ENCODE results near the gene FLNB. TPM values are rescaled to one million over a fixed set of nuclear protein-coding genes. Genes with fewer than 3 reads are reported as not detected.

FLNB gene
- total RNA-seq, 1 experiment from 2014 or later = 41.2 TPM

DNA sequence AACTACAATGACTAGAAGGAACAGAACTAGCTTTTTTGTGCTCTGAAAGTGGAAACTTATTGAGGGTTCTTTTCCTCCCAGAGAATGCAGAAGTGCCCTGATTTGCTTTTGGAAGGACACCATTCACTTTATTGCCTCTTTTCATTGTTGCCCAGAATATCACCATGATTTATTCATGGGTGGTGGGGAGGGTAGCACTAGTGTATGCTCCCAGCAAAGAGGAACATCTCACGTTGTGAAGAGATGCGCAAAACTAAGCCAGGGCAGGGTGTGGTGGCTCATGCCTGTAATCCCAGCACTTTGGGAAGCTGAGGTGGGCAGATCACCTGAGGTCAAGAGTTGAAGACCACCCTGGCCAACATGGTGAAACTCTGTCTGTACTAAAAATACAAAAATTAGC lies 31.4 kb downstream of the FLNB start:
- POLR2A ChIA-PET (ENCODE audit: low non-redundant PET) = no interaction called here
- Histone ChIP-seq H3K36me3 (ENCODE audit: insufficient read depth, low read length, poor library complexity, severe bottlenecking) (no peaks in the 10 kb centered on the region), H3K27ac (ENCODE audit: low read depth, low read length, poor library complexity, severe bottlenecking) (no peak overlapping the region), H3K9me3 (ENCODE audit: low read depth, low read length, poor library complexity, severe bottlenecking) (no peaks in the 10 kb centered on the region), H3K4me3 (ENCODE audit: low read depth, low read length, poor library complexity, severe bottlenecking) (no peak overlapping the region), H3K27me3 (replicated peaks; ENCODE audit: insufficient read depth, low read depth, low read length, poor library complexity) (no peaks in the 10 kb centered on the region), H3K4me1 (ENCODE audit: insufficient read depth, low read length, poor library complexity, severe bottlenecking) (no peaks in the 10 kb centered on the region)
- intact Hi-C loops (cut with micrococcal nuclease; ENCODE audit: unreplicated experiment) = no loop called here
- BruUV-seq (replicated peaks) = no TSS peak
- TF ChIP-seq, protein P1, sequence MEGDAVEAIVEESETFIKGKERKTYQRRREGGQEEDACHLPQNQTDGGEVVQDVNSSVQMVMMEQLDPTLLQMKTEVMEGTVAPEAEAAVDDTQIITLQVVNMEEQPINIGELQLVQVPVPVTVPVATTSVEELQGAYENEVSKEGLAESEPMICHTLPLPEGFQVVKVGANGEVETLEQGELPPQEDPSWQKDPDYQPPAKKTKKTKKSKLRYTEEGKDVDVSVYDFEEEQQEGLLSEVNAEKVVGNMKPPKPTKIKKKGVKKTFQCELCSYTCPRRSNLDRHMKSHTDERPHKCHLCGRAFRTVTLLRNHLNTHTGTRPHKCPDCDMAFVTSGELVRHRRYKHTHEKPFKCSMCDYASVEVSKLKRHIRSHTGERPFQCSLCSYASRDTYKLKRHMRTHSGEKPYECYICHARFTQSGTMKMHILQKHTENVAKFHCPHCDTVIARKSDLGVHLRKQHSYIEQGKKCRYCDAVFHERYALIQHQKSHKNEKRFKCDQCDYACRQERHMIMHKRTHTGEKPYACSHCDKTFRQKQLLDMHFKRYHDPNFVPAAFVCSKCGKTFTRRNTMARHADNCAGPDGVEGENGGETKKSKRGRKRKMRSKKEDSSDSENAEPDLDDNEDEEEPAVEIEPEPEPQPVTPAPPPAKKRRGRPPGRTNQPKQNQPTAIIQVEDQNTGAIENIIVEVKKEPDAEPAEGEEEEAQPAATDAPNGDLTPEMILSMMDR (conservative IDR thresholded peaks at IDR 0.05; ENCODE audit: low read depth, low read length) = no peak
- no peak for DNase-seq (ENCODE audit: low spot score)
- CTCF ChIA-PET = no interaction called here

DNA sequence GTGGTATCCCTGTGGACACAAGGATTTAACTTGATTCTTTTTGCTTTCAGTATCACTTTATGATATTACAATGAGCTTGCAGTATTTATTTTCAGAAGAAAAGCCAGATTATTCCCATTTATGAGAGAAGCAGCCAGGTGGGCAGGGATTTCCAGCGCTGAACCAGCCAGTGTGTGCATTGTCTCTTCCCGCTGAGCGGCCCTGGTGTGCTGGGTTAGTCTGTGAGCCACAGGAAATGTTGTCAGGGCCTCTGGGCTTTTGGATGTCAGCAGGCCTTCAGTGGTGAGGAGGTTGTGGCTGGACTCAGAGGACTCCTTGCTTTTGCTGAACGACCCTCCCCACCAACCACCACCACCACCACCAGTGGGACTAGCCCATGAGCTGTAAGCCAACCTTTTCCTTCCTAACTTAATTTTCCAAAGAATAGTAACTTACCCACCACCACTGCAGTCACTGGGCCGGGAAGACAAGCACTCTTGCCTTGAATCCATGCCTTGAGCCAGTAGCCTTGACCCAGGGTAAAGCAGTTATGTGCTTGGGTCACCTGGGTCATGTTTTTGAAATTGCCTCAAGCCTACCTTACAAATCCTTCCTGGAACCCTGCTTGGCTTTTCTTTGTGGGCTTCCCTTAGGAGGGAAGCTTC lies 33.1 kb downstream of the FLNB start:
- Histone ChIP-seq H3K4me3 (ENCODE audit: low read depth, low read length, poor library complexity, severe bottlenecking) (no peak overlapping the region), H3K27ac (ENCODE audit: low read depth, low read length, poor library complexity, severe bottlenecking) (no peak overlapping the region), H3K36me3 (ENCODE audit: insufficient read depth, low read length, poor library complexity, severe bottlenecking) (no peaks in the 10 kb centered on the region), H3K9me3 (ENCODE audit: low read depth, low read length, poor library complexity, severe bottlenecking) (no peaks in the 10 kb centered on the region), H3K4me1 (ENCODE audit: insufficient read depth, low read length, poor library complexity, severe bottlenecking) (no peaks in the 10 kb centered on the region), H3K27me3 (replicated peaks; ENCODE audit: insufficient read depth, low read depth, low read length, poor library complexity) (no peaks in the 10 kb centered on the region)
- intact Hi-C loops (cut with micrococcal nuclease; ENCODE audit: unreplicated experiment) = no loop called here
- no TSS peak for BruUV-seq (replicated peaks)
- ChIA-PET POLR2A (ENCODE audit: low non-redundant PET) (interaction anchor here (0.6 kb wide), 1 partner anchor 64 kb away, joined by 11 read pairs; no protein-coding TSS in a partner anchor), CTCF (no interaction called here)
- no peak for TF ChIP-seq EZH2 (IDR thresholded peaks at IDR 0.05; ENCODE audit: borderline replicate concordance, low read depth, low read length, poor library complexity, severe bottlenecking)
- TF ChIP-seq, protein P1 (conservative IDR thresholded peaks at IDR 0.05; ENCODE audit: low read depth, low read length) = no peak
- DNase-seq (ENCODE audit: low spot score) = no peak

DNA sequence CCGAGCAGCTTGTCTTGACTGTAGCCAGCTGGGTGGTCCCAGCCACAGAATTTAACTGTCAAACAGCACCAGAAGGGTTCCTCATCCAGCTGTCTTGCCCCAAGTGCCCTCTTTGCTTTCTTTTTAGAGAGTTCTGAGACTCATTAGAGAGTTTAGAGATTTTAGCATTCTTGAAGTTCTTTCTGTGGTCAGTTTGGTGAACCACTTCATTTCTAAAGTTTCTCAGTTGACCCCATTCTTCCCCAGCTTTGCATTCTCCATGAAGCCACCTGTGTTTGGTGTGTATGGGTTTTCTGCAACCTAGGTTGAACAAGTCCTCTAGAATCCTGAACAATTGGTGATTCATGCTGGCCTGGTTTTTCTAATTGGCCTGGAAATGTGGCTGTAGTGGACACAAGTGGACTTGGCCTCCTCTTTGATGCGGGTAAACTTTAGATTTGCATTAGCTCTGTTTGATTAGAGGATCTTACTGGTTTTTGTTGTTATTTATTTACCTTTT lies 33.7 kb downstream of the FLNB start:
- Histone ChIP-seq H3K27ac (ENCODE audit: low read depth, low read length, poor library complexity, severe bottlenecking) (no peak overlapping the region), H3K4me3 (ENCODE audit: low read depth, low read length, poor library complexity, severe bottlenecking) (no peak overlapping the region), H3K36me3 (ENCODE audit: insufficient read depth, low read length, poor library complexity, severe bottlenecking) (no peaks in the 10 kb centered on the region), H3K4me1 (ENCODE audit: insufficient read depth, low read length, poor library complexity, severe bottlenecking) (no peaks in the 10 kb centered on the region), H3K27me3 (replicated peaks; ENCODE audit: insufficient read depth, low read depth, low read length, poor library complexity) (no peaks in the 10 kb centered on the region), H3K9me3 (ENCODE audit: low read depth, low read length, poor library complexity, severe bottlenecking) (no peaks in the 10 kb centered on the region)
- BruUV-seq (replicated peaks) = no TSS peak
- TF ChIP-seq EZH2 (IDR thresholded peaks at IDR 0.05; ENCODE audit: borderline replicate concordance, low read depth, low read length, poor library complexity, severe bottlenecking) = no peak
- TF ChIP-seq, protein P1 (conservative IDR thresholded peaks at IDR 0.05; ENCODE audit: low read depth, low read length) = no peak
- CTCF ChIA-PET = no interaction called here
- POLR2A ChIA-PET (ENCODE audit: low non-redundant PET) = interaction anchor here (0.6 kb wide), 1 partner anchor 63 kb away, joined by 11 read pairs; no protein-coding TSS in a partner anchor
- intact Hi-C loops (cut with micrococcal nuclease; ENCODE audit: unreplicated experiment) = no loop called here
- no peak for DNase-seq (ENCODE audit: low spot score)

All from A673 (cell line).